ENCODE data around the gene HEXB. TPM values are rescaled to one million over a fixed set of nuclear protein-coding genes. Genes with fewer than 3 reads are reported as not detected.

HEXB gene
- total RNA-seq, 1 donor from 2014 or later: 94.2 TPM

- no peak for DNase-seq (ENCODE audit: low read depth)
- TF ChIP-seq CTCF (conservative IDR thresholded peaks at IDR 0.05; ENCODE audit: low read depth, low read length): no peak
- no peak overlapping the region for H3K4me3 ChIP-seq (ENCODE audit: low read depth, low read length)
These were observed 5.1 kb upstream of the HEXB start for GRCh38 chr5:74679966-74680365.

- DNase-seq (ENCODE audit: low read depth): no peak
- no peak for TF ChIP-seq CTCF (conservative IDR thresholded peaks at IDR 0.05; ENCODE audit: low read depth, low read length)
- H3K4me3 ChIP-seq (ENCODE audit: low read depth, low read length): peak overlapping the region; percentile 98
These were observed 1.1 kb downstream of the HEXB start for GRCh38 chr5:74685979-74686631.

GRCh38 chr5:74686962-74687751 lies 2.1 kb downstream of the HEXB start:
- no peak for DNase-seq (ENCODE audit: low read depth)
- no peak for TF ChIP-seq CTCF (conservative IDR thresholded peaks at IDR 0.05; ENCODE audit: low read depth, low read length)
- H3K4me3 ChIP-seq (ENCODE audit: low read depth, low read length): no peak overlapping the region

- H3K4me3 ChIP-seq (ENCODE audit: low read depth, low read length): no peak overlapping the region
- DNase-seq (ENCODE audit: low read depth): no peak
- no peak for TF ChIP-seq CTCF (conservative IDR thresholded peaks at IDR 0.05; ENCODE audit: low read depth, low read length)
These were observed 8.2 kb downstream of the HEXB start for GRCh38 chr5:74693191-74693590.

- no peak for DNase-seq (ENCODE audit: low read depth)
- no peak overlapping the region for H3K4me3 ChIP-seq (ENCODE audit: low read depth, low read length)
- no peak for TF ChIP-seq CTCF (conservative IDR thresholded peaks at IDR 0.05; ENCODE audit: low read depth, low read length)
These were observed 32.6 kb downstream of the HEXB start for GRCh38 chr5:74717596-74717995.

GRCh38 chr5:74722271-74722670 lies 37.2 kb downstream of the HEXB start:
- TF ChIP-seq CTCF (conservative IDR thresholded peaks at IDR 0.05; ENCODE audit: low read depth, low read length): no peak
- DNase-seq (ENCODE audit: low read depth): no peak
- H3K4me3 ChIP-seq (ENCODE audit: low read depth, low read length): no peak overlapping the region

All from epithelial cell of proximal tubule (primary cell).